Skeletal muscle cell (primary cell): ENCODE results near the gene HOXB6.

Source experiments
- DNase-seq: peaks from one replicate; pipeline ENCODE4 v3.0.0-alpha.2; 2010; ENCODE audit warnings: low read depth
- H3K4me3 ChIP-seq: 2 replicates; pipeline ENCODE4 v1.5.1; 2011; ENCODE audit warnings: low read depth, mild to moderate bottlenecking, control low read depth, low read length, moderate library complexity

The HOXB6 gene

GRCh38 chr17:48636177-48637018 is 31.6 kb upstream of the HOXB6 start:
- H3K4me3 ChIP-seq, result no peak overlapping the region
- DNase-seq, result no peak

DNA sequence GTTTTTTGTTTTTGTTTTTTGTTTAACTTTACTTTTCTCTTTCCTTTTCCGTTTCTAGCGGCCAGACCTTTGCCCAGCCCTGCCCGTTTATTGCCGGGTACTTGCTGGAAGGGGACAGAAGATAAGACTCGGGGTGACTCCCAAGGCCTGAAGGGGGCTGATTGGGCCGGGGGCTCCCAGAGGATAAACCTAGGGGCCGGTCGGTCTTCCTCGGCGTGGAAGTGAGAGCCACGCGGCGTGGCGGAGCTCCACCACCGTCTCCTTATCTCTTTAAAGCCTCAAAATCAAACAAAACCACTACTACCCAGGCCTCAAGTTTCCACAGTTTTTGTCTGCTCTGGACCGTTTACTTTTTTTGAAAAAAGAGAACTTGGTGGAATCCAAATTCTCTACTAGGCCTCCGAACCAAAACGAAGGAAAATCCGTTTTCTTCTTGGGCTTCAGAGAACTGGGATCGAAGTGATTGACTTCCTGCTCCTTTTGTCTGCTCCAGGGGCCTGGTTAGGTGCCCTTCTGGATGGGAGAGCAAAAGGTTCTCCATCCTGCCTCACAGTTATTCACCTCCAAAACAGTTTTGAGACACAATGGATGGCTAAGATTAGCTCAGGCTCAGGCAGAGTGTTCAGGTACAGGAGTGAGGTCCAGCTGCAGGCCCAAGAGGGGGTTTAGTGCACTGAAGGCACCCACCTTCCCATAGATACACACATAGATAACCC is 29.9 kb upstream of the HOXB6 start:
- DNase-seq, result no peak
- no peak overlapping the region for H3K4me3 ChIP-seq

DNA sequence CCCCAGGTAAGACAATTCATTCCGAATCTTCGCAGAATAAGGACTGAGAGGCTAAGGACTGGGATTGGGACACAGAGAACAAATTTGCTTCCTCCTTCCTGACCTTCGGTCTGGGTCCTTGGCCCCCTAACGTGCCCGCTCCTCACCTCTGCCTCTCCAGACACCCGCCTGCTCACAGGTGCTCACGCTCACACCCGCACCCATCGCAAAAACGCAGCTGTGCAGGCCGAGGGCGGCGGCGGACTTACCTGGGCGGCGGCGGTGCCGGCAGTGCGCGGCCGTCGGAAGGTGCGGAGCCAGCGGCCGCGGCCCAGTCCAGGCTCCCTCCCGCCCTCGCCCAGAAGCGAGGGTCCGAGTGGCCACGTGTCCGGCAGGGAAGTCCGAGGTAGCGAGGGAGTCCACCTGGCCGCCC is 28.5 kb upstream of the HOXB6 start:
- no peak for DNase-seq
- no peak overlapping the region for H3K4me3 ChIP-seq

DNA sequence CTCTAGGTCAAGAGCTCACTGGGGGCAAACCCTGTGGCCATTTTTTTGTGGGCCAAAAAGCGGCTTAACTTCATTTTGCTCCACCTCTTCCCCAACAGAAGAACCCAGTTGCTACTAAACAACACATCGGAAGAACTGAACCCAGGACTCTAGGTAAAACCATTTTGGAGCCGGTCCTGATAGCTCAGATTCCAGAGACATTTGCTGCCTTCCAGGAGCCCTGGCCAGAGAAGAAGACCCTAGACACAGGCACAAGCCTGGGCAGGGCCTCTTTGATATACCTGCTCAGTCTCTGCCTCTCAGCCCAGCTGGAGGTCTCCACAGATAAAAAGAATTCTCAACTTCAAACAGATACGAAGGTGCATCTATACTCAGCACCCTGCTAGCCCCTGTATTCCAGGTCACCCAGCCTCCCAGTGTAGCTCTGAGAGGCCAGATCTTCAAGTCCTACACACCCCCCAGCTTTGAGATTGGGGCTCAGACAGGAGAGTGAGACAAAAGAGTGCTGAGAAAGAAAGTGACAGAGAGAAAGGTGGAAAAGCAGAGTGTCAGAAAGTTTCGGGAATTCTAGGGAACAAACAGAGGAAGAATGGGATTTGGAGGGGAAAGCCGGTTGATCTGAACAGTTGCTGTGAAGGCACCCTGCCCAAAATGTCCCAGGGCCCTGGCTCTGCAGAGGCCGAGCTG is 27.9 kb upstream of the HOXB6 start:
- no peak for DNase-seq

DNA sequence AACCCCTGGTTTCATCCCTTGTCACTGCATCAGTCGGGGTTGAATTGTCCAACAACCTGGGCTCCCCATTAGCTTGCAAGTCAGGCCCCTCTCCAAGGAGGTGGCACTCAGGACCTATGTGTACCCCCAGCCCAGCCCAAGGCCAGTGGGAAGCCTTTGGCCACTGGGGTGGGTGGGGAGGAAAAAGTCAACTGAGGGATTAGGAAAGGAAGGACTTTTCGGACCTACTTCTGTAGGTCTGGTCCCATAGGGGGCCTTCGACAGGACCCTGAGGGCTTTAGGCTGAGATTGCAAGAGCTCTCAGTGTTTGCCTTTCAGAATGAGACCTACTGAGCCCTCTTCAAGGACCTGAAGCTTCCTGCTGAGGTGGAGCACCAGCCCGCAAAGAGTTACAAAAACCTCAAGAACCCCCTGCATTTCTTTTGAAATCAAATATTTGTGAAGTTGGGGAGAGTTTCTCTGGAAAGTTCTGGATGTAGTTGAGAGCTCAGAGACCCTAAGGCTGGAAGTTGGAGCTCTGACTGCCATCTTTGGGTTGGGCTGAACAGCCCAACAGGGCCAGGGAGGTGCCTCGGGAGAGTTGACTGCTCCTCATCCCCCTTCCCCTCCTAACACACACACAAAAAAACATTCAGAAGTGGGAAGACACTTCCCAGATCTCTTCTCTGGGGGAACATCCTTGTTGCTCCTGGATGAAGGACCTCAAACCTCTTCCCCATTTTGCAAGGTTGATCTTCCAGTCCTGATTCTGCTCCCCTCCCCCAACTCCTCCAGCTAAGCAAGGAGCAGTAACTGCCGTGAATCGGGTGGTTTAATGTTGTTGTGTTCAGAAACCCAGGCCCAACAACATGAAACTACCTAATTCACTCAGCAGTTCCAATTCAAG is 27.1 kb upstream of the HOXB6 start:
- H3K4me3 ChIP-seq, result no peak overlapping the region
- DNase-seq, result no peak

More for the DNA sequence above, 27.9 kb upstream of the HOXB6 start:
- H3K4me3 ChIP-seq, result no peak overlapping the region

DNA sequence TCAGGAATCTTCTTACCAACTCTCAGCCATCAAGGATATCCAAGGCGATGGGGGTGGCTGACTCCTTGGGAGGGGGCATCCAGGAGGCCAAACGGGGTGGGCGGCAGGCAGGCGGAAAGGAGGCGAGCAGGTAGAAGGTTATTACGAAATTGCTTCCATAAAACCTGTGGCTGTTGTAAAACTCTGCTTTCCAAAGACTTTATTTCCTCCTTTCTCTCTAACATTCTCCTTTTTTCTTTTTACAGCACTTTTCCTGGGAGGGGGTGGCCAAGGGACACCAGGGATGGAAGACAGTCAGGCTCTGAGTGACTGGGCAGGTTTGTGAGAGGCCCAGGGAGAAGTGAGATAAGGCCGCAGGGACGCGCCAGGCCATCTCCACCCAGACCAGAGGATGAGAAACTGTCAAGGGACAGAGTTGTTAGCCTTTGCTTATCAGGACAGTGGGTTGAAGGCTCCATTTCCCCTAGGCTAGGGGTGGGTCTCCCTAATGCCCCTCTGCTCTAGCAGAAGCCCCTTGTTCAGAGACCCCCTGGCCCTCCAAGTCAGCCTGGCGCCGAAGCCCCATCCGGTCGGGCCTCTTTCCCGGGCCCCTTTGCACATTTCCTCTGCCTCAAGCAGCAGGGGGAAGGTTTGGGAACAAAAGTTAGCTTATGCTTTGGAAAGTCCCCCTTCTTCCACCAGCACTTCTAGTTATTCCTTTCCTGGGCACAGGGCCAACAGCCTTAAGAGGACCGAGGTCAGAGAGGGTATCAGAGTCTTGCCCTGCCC is 26.3 kb upstream of the HOXB6 start:
- no peak overlapping the region for H3K4me3 ChIP-seq
- no peak for DNase-seq

- no peak overlapping the region for H3K4me3 ChIP-seq
- no peak for DNase-seq
Measured at GRCh38 chr17:48630009-48630924, 25.5 kb upstream of the HOXB6 start.

- H3K4me3 ChIP-seq, result no peak overlapping the region
- DNase-seq, result no peak
Measured at GRCh38 chr17:48629411-48629759, 24.6 kb upstream of the HOXB6 start.

GRCh38 chr17:48628649-48629410 is 24.0 kb upstream of the HOXB6 start:
- no peak overlapping the region for H3K4me3 ChIP-seq
- DNase-seq, result no peak

DNA sequence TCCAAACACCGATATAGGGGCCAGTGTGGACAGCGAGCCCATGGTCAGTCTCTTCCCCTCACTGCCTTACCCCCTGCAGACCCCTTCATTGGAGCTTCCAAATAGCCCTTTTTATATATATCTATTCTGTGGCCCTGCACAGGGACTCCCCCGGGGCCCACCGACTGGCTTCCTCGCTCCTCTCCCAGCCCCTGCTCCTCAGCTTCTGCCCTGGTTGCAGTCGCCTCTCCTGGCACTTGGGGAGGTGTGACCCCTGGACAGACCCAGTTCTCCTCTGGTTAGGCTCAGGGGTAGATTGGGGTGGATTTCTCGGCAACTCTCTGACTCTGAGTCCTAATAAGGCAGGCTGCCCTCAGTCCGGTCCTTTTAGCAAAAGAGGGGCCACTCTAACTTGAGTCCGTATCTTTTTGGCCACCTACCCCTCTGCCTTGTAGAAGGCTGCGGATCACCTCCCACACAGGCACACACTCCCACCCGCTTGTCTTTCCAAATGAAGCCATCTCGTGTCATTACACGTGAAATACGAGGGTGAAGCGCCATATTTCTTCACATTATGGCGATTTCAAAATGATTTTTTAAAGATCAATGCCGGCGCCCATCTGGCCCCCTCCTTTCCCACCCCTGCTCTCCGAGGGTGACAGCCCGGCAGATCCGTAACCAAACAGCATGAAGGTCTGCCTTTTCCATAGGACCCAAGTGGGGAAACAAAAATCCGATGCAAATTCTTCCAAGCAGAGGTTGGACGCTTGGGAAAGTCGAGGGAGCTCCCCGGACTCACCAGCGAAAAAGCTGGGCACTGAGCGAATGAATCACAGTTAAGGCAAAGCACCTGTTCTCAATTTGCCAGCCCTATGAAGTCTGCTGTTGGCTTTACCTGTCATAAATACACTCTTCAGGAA is 23.1 kb upstream of the HOXB6 start:
- no peak for DNase-seq

GRCh38 chr17:48627118-48627597 is 22.4 kb upstream of the HOXB6 start:
- no peak overlapping the region for H3K4me3 ChIP-seq
- no peak for DNase-seq

More for the DNA sequence above, 23.1 kb upstream of the HOXB6 start:
- no peak overlapping the region for H3K4me3 ChIP-seq

DNA sequence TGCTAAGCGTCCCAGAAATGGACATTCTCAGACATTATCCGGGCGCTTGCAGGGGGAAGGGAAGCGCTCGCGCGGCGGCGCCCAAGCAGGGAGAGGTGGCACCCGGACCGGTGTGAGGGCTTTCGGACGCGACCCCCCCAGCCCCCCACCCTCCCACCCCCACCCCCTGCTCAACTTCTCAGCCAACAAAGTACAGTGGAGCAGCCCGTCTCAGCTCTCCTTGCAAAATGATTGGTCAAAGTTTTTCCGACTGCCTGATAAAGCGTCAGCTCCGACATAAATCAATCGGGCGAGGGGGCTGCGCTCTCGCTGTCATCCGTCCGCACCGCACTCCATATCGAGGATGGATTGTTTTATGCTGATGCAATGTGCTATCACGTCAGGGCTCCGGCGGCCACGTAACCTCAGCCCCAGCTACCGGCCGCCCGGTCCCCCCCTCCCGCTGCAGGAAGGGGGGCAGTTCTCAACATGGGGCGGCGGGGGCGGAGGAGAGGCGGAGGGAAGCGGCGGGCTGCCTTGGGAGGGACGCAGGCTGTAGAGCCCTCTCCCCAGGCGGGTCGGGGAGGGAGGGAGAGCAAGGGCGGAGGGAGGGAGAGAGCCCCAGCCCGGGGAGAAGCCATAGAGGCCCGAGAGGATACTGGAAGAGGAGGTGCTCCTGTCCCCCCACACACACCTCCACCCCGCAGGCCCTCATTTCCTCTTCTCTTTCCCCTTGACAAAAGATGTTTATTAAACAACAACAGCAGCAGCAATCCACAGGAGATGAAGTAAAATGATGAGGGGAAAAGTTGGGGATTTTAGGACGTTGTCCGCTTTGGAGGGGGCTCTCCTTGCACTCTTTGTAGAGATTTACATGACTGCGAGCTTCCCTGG is 21.7 kb upstream of the HOXB6 start, which contains the start of gene HOXB9:
HOXB9 (minus strand) TSS at position 114 of the 873 bp plus-strand sequence; CDS start at position 25, 89 bp downstream.
- DNase-seq, result no peak
- peak within 1 kb of the TSS; percentile 42 for H3K4me3 ChIP-seq

- peak overlapping the region; percentile 42 for H3K4me3 ChIP-seq
- DNase-seq, result no peak
Measured at GRCh38 chr17:48625495-48626244, 20.9 kb upstream of the HOXB6 start.
